ENCODE measurements around the gene MED9.
A peak's percentile ranks its signal among the peaks of the same experiment; 100 is the strongest.

MED9 gene

DNA sequence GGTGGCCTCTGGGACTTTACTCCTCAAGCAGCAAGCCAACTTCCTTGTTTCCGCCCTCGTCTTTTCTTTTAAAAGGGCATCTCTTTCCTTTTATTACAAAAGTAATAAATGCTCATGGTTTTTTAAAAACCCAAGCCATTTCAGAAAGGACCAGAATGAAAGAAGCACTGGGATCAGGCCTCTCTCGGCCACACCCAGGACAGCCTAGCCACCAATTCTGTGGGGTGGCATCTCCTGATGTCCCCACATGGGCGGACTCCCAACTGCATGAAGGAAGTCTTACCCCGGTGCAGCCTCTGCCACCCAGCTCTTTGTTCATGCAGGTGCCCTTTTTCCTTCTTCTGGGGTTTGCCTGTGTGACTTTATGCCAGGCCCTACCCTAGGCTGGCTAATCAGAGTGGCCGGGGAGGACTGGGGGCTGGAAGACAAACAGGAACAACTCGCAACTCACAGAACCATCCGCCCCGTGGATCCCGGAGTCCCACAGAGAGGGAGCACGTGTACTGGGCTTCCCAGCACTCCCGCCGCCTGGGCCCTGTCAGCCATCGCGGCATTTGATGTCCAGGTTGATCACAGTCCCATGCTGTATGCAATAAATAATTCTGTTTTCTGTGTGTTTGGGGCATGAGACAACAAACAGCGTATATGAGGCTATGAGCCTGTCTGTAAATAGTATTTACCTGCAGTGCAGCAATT is 22.0 kb downstream of the MED9 start:
- H3K4me3 ChIP-seq (ENCODE audit: low read length), result no peak overlapping the region
- TF ChIP-seq, protein P1, sequence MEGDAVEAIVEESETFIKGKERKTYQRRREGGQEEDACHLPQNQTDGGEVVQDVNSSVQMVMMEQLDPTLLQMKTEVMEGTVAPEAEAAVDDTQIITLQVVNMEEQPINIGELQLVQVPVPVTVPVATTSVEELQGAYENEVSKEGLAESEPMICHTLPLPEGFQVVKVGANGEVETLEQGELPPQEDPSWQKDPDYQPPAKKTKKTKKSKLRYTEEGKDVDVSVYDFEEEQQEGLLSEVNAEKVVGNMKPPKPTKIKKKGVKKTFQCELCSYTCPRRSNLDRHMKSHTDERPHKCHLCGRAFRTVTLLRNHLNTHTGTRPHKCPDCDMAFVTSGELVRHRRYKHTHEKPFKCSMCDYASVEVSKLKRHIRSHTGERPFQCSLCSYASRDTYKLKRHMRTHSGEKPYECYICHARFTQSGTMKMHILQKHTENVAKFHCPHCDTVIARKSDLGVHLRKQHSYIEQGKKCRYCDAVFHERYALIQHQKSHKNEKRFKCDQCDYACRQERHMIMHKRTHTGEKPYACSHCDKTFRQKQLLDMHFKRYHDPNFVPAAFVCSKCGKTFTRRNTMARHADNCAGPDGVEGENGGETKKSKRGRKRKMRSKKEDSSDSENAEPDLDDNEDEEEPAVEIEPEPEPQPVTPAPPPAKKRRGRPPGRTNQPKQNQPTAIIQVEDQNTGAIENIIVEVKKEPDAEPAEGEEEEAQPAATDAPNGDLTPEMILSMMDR (IDR thresholded peaks at IDR 0.05; ENCODE audit: insufficient read depth, low read depth, low read length, missing control alignments), result no peak
- DNase-seq (ENCODE audit: low read depth), result no peak

DNA sequence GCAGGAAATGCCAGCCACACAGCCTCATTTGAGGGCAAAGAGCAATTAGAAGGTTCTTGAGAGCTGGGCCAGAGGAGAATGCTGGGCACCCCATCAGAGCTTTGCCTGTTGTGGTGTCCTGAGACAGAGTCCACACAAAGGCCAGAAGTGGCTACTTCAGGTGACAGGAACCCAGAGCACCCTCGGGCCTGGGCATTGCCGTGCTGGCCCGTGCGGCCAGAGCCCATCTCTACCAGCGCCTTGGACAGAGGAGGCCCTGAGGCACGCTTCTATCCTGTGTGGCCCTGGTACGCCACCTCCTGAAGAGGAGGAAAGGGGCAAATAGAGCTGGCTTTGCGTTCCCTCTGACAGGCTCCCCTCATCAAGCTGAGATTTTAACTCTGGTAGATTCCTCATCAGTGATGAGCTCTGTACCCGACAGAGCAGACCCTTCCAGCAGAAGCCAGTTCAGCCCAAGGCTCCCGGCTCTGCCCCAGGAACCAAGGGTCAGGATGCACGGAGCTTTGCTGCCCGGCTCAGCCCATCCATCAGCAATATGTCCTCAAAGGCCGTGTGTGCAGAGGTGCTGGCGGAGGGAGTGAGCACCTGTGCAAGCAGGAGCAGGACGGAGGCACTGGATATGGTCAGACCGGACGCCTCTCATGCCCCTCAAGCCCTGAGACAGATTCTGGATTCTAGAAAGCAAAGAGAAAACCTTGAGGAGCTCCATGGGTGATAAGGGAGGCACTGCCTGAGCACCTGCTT is 22.8 kb downstream of the MED9 start:
- TF ChIP-seq, protein P1 (IDR thresholded peaks at IDR 0.05; ENCODE audit: insufficient read depth, low read depth, low read length, missing control alignments), result no peak
- no peak for DNase-seq (ENCODE audit: low read depth)
- no peak overlapping the region for H3K4me3 ChIP-seq (ENCODE audit: low read length)

DNA sequence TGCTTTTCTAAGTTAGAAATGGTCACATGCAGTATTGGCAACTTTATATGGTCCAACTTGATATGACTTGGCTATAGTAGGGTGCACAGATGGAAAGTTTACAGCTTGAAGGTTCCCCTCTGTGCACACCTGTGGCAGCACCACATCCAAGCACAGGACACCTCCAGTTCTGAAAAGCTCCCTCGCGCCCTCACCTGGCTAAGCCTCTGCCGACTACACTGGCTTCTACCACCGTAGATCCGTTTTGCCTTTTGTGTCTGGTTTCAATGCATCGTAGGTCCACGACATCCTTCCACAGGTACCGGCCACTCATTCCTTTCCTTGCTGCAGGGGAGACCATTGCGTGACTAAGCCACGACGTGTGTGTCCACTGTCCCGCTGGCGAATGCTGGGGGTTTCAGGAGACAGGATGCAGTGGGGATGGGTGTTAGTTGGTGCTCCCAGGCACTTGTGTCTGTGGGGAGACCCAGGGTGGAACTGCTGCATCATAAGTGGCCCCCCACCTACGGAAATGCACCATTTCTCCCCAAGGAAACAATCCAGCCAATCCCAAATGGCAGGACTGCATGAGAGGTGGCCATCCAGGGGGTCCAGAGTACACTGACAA is 24.3 kb downstream of the MED9 start:
- peak; percentile 27 for DNase-seq (ENCODE audit: low read depth)
- TF ChIP-seq, protein P1 (IDR thresholded peaks at IDR 0.05; ENCODE audit: insufficient read depth, low read depth, low read length, missing control alignments), result peak; percentile 27
- no peak overlapping the region for H3K4me3 ChIP-seq (ENCODE audit: low read length)

DNA sequence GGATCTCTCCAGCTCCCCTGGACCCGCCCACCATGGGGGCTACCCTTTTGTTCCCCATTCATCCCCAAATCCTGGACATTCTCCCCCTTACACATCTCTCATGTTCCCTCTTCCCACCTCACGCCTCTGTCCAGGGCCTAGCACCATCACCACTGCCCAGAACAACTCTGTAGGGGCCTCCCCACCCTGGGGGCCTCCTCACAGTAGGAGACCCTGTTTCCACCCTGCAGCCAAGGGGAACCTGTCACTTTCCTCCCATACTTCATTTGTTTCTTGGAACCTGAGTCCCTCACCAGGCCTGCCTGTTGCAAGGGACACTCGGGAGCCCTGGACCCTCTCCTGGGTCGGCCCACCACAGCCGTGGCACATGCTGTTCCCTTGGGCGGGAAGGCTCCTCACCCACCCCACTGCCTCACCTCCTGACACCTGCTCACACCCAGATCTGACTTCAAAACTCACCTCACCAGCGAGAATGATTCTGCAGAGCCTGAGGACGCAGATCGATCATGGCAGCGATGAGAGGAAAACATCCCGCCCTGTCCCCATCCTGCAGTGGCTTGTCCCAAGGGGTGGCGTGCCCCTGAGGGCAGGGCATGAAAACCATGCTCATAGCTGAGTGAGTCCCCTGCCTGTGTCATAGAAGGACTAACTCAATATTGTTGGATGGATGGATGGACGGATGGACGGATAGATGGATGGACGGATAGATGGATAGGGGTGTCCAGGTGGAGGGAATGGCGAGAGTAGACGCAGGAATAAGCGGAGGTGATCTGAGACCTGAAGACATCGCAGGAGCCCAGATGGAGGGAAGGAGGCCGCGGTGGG is 26.2 kb downstream of the MED9 start:
- no peak for DNase-seq (ENCODE audit: low read depth)
- no peak overlapping the region for H3K4me3 ChIP-seq (ENCODE audit: low read length)
- TF ChIP-seq, protein P1 (IDR thresholded peaks at IDR 0.05; ENCODE audit: insufficient read depth, low read depth, low read length, missing control alignments), result no peak

DNA sequence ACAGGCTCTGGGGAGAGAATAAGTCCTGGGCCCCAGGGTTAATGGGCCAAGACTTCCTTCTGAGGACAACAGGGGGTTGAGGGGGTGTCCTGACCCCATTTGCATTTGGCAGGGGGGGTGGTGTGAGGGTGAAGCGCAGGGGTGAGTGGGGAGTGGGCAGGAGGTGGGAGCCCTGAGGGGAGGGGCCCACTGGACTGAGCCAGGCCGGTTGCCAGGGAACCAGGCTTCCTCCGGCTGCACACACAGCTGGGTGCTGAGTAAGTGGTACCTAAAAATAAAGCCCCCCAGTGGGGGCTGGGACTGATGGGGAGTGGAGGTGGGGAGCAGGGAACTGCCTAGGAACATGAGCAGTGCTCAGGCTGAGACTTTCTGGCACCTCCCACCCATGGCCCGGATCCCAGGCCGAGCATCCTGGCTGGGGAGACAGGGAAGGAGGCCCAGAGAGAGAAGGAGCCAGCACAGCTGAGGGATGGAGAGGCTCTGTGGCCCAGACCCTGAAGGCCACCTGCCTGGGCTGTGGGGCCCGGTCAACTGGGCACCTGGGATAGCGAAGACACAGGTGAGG is 26.8 kb downstream of the MED9 start:
- TF ChIP-seq, protein P1 (IDR thresholded peaks at IDR 0.05; ENCODE audit: insufficient read depth, low read depth, low read length, missing control alignments), result no peak
- no peak overlapping the region for H3K4me3 ChIP-seq (ENCODE audit: low read length)
- DNase-seq (ENCODE audit: low read depth), result no peak

DNA sequence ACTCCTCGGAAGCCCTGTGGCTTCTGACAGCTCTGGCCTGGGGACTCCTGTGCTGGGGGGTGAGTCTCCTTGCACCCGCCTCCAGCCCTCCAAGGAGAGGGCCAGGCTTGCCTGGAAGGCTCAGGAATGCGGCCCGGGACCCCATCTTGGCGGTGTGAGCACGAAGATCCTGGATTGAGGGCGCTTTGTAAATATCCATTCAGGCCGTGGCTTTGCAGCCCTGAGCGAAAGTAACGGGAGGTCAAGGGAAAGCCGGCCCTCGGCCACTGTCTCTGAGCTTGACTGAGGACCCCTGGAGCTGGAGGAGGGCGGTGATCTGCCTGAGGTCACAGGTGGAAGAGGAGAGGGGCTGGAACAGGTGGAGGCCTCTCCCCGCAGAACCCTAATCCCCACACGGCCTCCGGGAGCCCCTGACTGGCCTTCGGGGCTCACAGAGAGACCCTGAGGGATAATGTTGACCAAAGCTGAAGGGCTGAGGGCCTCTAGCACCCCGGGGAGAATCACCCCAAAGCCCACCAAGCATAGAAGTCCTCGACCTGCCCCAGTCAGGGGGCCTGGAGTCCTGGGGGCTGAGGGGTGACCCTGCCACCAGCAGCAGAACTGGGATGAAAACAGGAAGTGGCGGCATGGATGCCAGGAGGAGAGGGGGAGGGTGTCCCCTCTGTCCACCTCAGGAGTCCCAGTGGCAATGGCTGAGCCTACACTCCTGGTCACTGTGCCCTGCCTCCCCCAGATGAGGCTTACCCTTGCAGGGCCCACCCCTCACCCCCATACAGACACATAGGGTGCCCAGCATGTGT is 27.7 kb downstream of the MED9 start:
- DNase-seq (ENCODE audit: low read depth), result no peak
- TF ChIP-seq, protein P1 (IDR thresholded peaks at IDR 0.05; ENCODE audit: insufficient read depth, low read depth, low read length, missing control alignments), result no peak
- no peak overlapping the region for H3K4me3 ChIP-seq (ENCODE audit: low read length)

Data from epithelial cell of esophagus (primary cell).